Activated T-helper 17 cell treated with anti-CD3 and anti-CD28 coated beads, Interleukin-2, amount 50 U/mL, for 72 hours (primary cell): ENCODE results near the gene HPS1. TPM values are rescaled to one million over a fixed set of nuclear protein-coding genes. Genes with fewer than 3 reads are reported as not detected.

Experiments used
- ATAC-seq: fragments of 150-1000 bp; cut with Tn5 transposase; replicated peaks from 2 replicates; pipeline ENCODE4 v1.10.0; 2021; ENCODE audit warnings: mild to moderate bottlenecking, moderate library complexity
- H3K27ac Mint-ChIP-seq: one replicate; pipeline ENCODE4 v1.8.0; 2022; ENCODE audit warnings: mixed read lengths
- H3K27me3 Mint-ChIP-seq: one replicate; pipeline ENCODE4 v1.8.0; 2022; ENCODE audit warnings: mixed read lengths
- H3K36me3 Mint-ChIP-seq: one replicate; pipeline ENCODE4 v1.8.0; 2022; ENCODE audit warnings: low read depth, mild to moderate bottlenecking, mixed read lengths
- H3K4me1 Mint-ChIP-seq: one replicate; pipeline ENCODE4 v1.8.0; 2022; ENCODE audit warnings: mixed read lengths
- H3K4me3 Mint-ChIP-seq: one replicate; pipeline ENCODE4 v1.8.0; 2022; ENCODE audit warnings: mild to moderate bottlenecking, mixed read lengths
- H3K9me3 Mint-ChIP-seq: one replicate; pipeline ENCODE4 v1.8.0; 2022; ENCODE audit warnings: mixed read lengths
- total RNA-seq, 2 donors: library from RNA; stranded (reverse); gene quantifications; one replicate each; pipeline ENCODE4 v1.2.3, GENCODE V29; 2022

The HPS1 gene
- total RNA-seq, 2 donors from 2014 or later: 49.1 to 56.9 TPM

GRCh38 chr10:98456043-98456570 lies 9.4 kb upstream of the HPS1 start:
- Mint-ChIP-seq H3K9me3 (no peaks in the 10 kb centered on the region), H3K4me1 (no peaks in the 10 kb centered on the region), H3K27me3 (peaks cover 20% of the 10 kb centered on the region), H3K36me3 (no peaks in the 10 kb centered on the region), H3K27ac (no peak overlapping the region), H3K4me3 (no peak overlapping the region)
- ATAC-seq: no peak

GRCh38 chr10:98453729-98454128 lies 7.0 kb upstream of the HPS1 start:
- no peaks in the 10 kb centered on the region for H3K36me3 Mint-ChIP-seq
- H3K27ac Mint-ChIP-seq: no peak overlapping the region
- no peak overlapping the region for H3K4me3 Mint-ChIP-seq
- ATAC-seq: no peak
- H3K27me3 Mint-ChIP-seq: peaks cover 23% of the 10 kb centered on the region
- no peaks in the 10 kb centered on the region for H3K9me3 Mint-ChIP-seq
- H3K4me1 Mint-ChIP-seq: no peaks in the 10 kb centered on the region

DNA sequence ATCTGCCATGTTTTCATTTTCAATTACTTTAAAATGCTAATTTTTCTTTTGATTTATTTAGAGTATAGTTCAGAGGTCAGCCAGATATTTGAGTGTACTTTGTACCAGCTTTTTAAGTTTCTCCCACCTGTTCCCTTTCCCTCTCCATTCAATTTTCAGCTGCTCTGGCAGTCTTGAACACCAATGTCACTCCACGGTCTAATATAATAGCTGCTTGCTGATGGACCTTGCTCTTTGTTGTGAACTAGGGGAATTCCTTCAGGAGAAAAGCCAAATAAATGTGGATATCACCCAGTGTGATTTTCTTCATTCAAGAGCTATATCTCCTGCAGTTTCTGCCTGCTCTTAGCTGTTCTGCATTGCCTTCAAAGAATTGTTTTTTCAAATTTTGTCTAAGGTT lies 3.9 kb upstream of the HPS1 start:
- peak overlapping the region; percentile 16 for H3K27ac Mint-ChIP-seq
- ATAC-seq: no peak
- H3K9me3 Mint-ChIP-seq: no peaks in the 10 kb centered on the region
- H3K4me1 Mint-ChIP-seq: peaks cover 6% of the 10 kb centered on the region
- H3K4me3 Mint-ChIP-seq: no peak overlapping the region
- peaks cover 7% of the 10 kb centered on the region for H3K36me3 Mint-ChIP-seq
- peaks cover 12% of the 10 kb centered on the region for H3K27me3 Mint-ChIP-seq

DNA sequence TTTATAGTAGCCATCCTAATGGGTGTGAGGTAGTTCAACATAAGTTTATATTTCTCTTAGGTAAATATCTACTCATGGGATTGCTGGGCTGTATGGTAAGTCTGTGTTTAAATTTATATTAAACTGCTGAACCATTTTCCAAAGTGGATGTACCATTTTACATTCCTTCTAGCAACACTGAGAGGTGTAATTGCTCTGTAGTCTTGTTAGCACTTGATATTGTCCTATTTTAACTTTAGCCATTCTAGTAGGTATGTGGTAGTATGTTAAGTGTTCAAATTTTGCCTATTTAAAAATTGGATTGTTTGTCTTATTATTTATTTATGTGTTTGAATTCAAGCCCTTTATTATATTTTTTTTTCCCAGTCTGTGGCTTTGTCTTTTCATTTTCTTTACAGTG lies 2.6 kb upstream of the HPS1 start:
- H3K36me3 Mint-ChIP-seq: peaks cover 20% of the 10 kb centered on the region
- peaks cover 14% of the 10 kb centered on the region for H3K4me1 Mint-ChIP-seq
- ATAC-seq: no peak
- H3K4me3 Mint-ChIP-seq: no peak overlapping the region
- peaks cover 12% of the 10 kb centered on the region for H3K27me3 Mint-ChIP-seq
- H3K9me3 Mint-ChIP-seq: no peaks in the 10 kb centered on the region
- H3K27ac Mint-ChIP-seq: no peak overlapping the region

GRCh38 chr10:98446151-98446660 lies 529 bp downstream of the HPS1 start:
- peaks cover 3% of the 10 kb centered on the region for H3K27me3 Mint-ChIP-seq
- H3K4me1 Mint-ChIP-seq: peaks cover 30% of the 10 kb centered on the region

DNA sequence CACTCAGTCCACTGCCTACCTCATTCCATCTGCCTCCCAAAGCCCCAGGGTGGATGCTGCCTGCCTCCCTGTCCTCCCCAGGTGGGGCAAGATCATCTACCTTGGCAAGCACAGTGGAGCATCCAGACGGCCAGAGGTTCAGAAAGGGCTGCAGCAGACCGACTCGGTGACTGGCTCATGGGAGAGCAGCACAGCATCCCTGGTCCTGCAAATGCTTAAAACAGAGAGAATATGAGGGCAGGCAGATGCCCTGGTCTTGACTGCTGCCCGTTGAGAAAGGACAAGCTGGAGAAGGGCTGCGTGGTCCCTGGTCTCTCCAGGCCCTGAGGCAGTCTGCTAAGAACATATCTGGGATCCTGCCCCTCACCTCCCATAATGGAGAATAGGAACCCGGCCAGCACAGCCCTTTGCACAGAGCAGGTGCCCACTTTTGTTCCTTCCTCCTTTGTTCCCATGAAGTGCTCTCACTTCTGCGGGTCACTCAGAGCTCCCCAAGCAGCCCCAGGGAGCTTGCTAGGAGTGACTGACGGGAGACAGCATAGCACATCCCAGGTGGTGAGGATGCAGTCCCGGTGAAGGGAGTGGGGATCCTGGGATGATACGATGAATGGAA lies 1.4 kb downstream of the HPS1 start:
- peak overlapping the region; percentile 87 for H3K4me3 Mint-ChIP-seq
- no peak for ATAC-seq
- no peaks in the 10 kb centered on the region for H3K27me3 Mint-ChIP-seq
- peaks cover 59% of the 10 kb centered on the region for H3K36me3 Mint-ChIP-seq
- H3K27ac Mint-ChIP-seq: peak overlapping the region; percentile 92
- peaks cover 30% of the 10 kb centered on the region for H3K4me1 Mint-ChIP-seq
- no peaks in the 10 kb centered on the region for H3K9me3 Mint-ChIP-seq

More at GRCh38 chr10:98446151-98446660, 529 bp downstream of the HPS1 start:
- H3K9me3 Mint-ChIP-seq: no peaks in the 10 kb centered on the region
- peak overlapping the region; percentile 92 for H3K27ac Mint-ChIP-seq
- peak; percentile 66 for ATAC-seq
- peaks cover 50% of the 10 kb centered on the region for H3K36me3 Mint-ChIP-seq
- peak overlapping the region; percentile 87 for H3K4me3 Mint-ChIP-seq

- peaks cover 68% of the 10 kb centered on the region for H3K36me3 Mint-ChIP-seq
- H3K27ac Mint-ChIP-seq: peak overlapping the region; percentile 92
- no peak for ATAC-seq
- H3K4me1 Mint-ChIP-seq: peaks cover 30% of the 10 kb centered on the region
- H3K4me3 Mint-ChIP-seq: peak overlapping the region; percentile 87
- no peaks in the 10 kb centered on the region for H3K27me3 Mint-ChIP-seq
- H3K9me3 Mint-ChIP-seq: no peaks in the 10 kb centered on the region
Measured at GRCh38 chr10:98444314-98445006, 2.3 kb downstream of the HPS1 start.

- Mint-ChIP-seq H3K27ac (peak overlapping the region; percentile 18), H3K4me3 (no peak overlapping the region), H3K4me1 (peaks cover 21% of the 10 kb centered on the region), H3K9me3 (no peaks in the 10 kb centered on the region), H3K27me3 (no peaks in the 10 kb centered on the region), H3K36me3 (peaks cover 99% of the 10 kb centered on the region)
- no peak for ATAC-seq
Measured at GRCh38 chr10:98438715-98439114, 8.0 kb downstream of the HPS1 start.

DNA sequence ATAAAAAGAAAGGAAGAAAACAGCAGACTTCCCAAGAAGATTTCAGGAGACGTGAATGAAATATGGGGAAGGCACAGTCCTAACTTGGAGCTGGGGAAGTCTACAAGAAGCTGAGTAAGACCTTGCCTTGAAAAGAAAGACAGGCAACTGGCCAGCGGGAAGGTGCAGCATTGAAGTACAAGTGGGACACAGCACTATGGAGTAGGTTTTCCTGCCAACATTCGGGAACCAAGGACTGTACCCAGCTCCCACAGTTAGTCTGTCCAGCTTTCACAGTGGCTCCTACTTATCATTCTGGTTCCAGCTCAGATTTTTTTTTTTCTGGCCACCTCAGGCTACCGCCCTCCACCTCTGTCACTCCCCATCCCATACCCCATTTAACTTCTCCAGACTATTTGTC lies 10.0 kb downstream of the HPS1 start:
- peaks cover 8% of the 10 kb centered on the region for H3K4me1 Mint-ChIP-seq
- ATAC-seq: no peak
- H3K27ac Mint-ChIP-seq: no peak overlapping the region
- peaks cover 97% of the 10 kb centered on the region for H3K36me3 Mint-ChIP-seq
- H3K9me3 Mint-ChIP-seq: no peaks in the 10 kb centered on the region
- H3K27me3 Mint-ChIP-seq: no peaks in the 10 kb centered on the region
- no peak overlapping the region for H3K4me3 Mint-ChIP-seq

- H3K4me1 Mint-ChIP-seq: peaks cover 8% of the 10 kb centered on the region
- ATAC-seq: no peak
- no peak overlapping the region for H3K27ac Mint-ChIP-seq
- peaks cover 97% of the 10 kb centered on the region for H3K36me3 Mint-ChIP-seq
- H3K9me3 Mint-ChIP-seq: no peaks in the 10 kb centered on the region
- H3K4me3 Mint-ChIP-seq: no peak overlapping the region
- no peaks in the 10 kb centered on the region for H3K27me3 Mint-ChIP-seq
Measured at GRCh38 chr10:98435178-98435577, 11.6 kb downstream of the HPS1 start.

GRCh38 chr10:98433881-98434732 lies 12.6 kb downstream of the HPS1 start:
- peaks cover 8% of the 10 kb centered on the region for H3K4me1 Mint-ChIP-seq
- H3K36me3 Mint-ChIP-seq: peaks cover 91% of the 10 kb centered on the region
- H3K4me3 Mint-ChIP-seq: no peak overlapping the region
- no peaks in the 10 kb centered on the region for H3K27me3 Mint-ChIP-seq
- H3K9me3 Mint-ChIP-seq: no peaks in the 10 kb centered on the region
- H3K27ac Mint-ChIP-seq: no peak overlapping the region
- ATAC-seq: no peak

DNA sequence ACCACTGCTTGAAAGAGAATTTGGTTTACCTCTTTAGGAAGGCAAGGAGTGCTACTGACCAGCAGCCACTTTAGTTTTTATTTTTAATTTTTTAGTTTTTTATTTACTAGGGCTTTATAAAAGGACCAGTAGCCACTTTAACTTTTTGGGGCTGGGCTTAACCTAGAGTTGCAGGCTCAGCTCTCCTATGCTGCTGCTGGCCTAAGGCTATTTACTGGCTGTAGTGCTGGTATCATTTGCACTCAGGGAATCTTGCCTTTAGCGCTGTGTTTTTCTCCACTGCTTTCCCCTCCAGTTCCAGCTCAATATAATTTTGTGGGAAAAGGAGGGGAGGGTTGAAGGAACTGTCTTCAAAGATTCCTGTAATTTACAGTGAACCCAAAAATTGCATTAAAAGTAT lies 13.4 kb downstream of the HPS1 start:
- no peaks in the 10 kb centered on the region for H3K27me3 Mint-ChIP-seq

GRCh38 chr10:98432330-98432729 lies 14.4 kb downstream of the HPS1 start:
- no peak overlapping the region for H3K27ac Mint-ChIP-seq

More for the DNA sequence above, 13.4 kb downstream of the HPS1 start:
- no peak overlapping the region for H3K4me3 Mint-ChIP-seq
- H3K36me3 Mint-ChIP-seq: peaks cover 90% of the 10 kb centered on the region
- peaks cover 6% of the 10 kb centered on the region for H3K4me1 Mint-ChIP-seq
- ATAC-seq: no peak
- H3K27ac Mint-ChIP-seq: no peak overlapping the region
- no peaks in the 10 kb centered on the region for H3K9me3 Mint-ChIP-seq

DNA sequence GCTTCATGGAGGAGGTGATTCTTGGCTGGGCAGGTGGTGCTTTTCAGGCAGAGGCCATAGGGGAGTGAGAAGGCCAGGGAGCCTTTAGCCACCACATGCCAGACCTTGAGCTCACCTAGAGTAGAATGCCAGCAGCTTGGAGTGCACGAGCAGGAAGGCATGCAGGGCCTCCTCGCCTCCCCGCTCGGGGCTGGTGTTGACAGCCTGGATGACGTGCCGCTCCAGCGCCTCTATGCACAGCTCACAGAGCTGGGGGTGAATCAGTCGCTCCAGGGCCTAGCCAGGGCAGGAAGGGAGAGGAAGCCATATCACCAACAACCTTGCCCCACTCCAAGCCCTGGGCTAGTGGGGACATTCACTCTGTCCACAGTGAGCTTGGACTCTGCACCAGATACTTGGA lies 15.7 kb downstream of the HPS1 start:
- Mint-ChIP-seq H3K9me3 (no peaks in the 10 kb centered on the region), H3K36me3 (peaks cover 89% of the 10 kb centered on the region), H3K4me1 (peaks cover 3% of the 10 kb centered on the region), H3K4me3 (no peak overlapping the region), H3K27me3 (no peaks in the 10 kb centered on the region), H3K27ac (peak overlapping the region; percentile 32)
- no peak for ATAC-seq

More at GRCh38 chr10:98432330-98432729, 14.4 kb downstream of the HPS1 start:
- H3K36me3 Mint-ChIP-seq: peaks cover 90% of the 10 kb centered on the region
- ATAC-seq: no peak
- no peaks in the 10 kb centered on the region for H3K27me3 Mint-ChIP-seq
- no peaks in the 10 kb centered on the region for H3K9me3 Mint-ChIP-seq
- peaks cover 3% of the 10 kb centered on the region for H3K4me1 Mint-ChIP-seq
- no peak overlapping the region for H3K4me3 Mint-ChIP-seq
